HepG2 (cell line): ENCODE results near the gene CCND1.

Experiments
- CHD2 ChIP-seq: IDR thresholded peaks from 2 replicates; pipeline ENCODE4 v1.6.1; 2011; ENCODE audit warnings: low read depth, low read length, improper control_type of control experiment
- CREM ChIP-seq, 2 experiments: sonication (generic) in 1 of 2; formaldehyde crosslinking in 1 of 2; IDR thresholded peaks; 2 replicates each; pipeline versions ENCODE4 v1.4.0 to v1.6.1; 2016 to 2020; ENCODE audit warnings: antibody characterized with exemption in 1 of 2, mild to moderate bottlenecking in 1 of 2, missing genetic modification reagents in 1 of 2
- CTCF ChIP-seq: sonication (generic); formaldehyde crosslinking; IDR thresholded peaks from 2 replicates; pipeline ENCODE4 v1.5.0; 2020; ENCODE audit warnings: mild to moderate bottlenecking, missing genetic modification reagents, moderate library complexity
- FOXK2 ChIP-seq: fragments of 450-650 bp; IDR thresholded peaks from 2 replicates; pipeline ENCODE4 v1.6.1; 2016
- HDAC2 ChIP-seq: sonication (generic); formaldehyde crosslinking; IDR thresholded peaks from 2 replicates; pipeline ENCODE4 v1.4.0; 2020; ENCODE audit warnings: missing genetic modification reagents
- MTA3 ChIP-seq: sonication (generic); formaldehyde crosslinking; IDR thresholded peaks from 2 replicates; pipeline ENCODE4 v1.4.0; 2020; ENCODE audit warnings: missing genetic modification reagents
- RNF219 ChIP-seq: sonication (generic); formaldehyde crosslinking; IDR thresholded peaks from 2 replicates; pipeline ENCODE4 v1.5.0; 2020; ENCODE audit warnings: mild to moderate bottlenecking, missing genetic modification reagents
- ZNF501 ChIP-seq: sonication (generic); formaldehyde crosslinking; IDR thresholded peaks from 2 replicates; pipeline ENCODE4 v1.5.1; 2020; ENCODE audit warnings: mild to moderate bottlenecking, moderate library complexity, missing genetic modification reagents
- ZNF615 ChIP-seq: sonication (generic); formaldehyde crosslinking; IDR thresholded peaks from 2 replicates; pipeline ENCODE4 v1.5.0; 2020; ENCODE audit warnings: mild to moderate bottlenecking, missing genetic modification reagents, borderline replicate concordance
- ZNF660 ChIP-seq: sonication (generic); formaldehyde crosslinking; IDR thresholded peaks from 2 replicates; pipeline ENCODE4 v1.5.1; 2020; ENCODE audit warnings: mild to moderate bottlenecking, low read depth, missing genetic modification reagents, borderline replicate concordance
- ZNF740 ChIP-seq: sonication (generic); formaldehyde crosslinking; IDR thresholded peaks from 2 replicates; pipeline ENCODE4 v1.4.0; 2020; ENCODE audit warnings: missing genetic modification reagents

- TF ChIP-seq MTA3, result no peak
- TF ChIP-seq CHD2, result no peak
- no peak for TF ChIP-seq FOXK2
- TF ChIP-seq ZNF740 (CRISPR knock-in tag), result no peak
- no peak for TF ChIP-seq RNF219 (CRISPR knock-in tag)
- TF ChIP-seq CREM (IDR thresholded peaks at IDR 0.05), result no peak
- no peak for TF ChIP-seq CREM (CRISPR knock-in tag; IDR thresholded peaks at IDR 0.05)
- no peak for TF ChIP-seq CTCF (CRISPR knock-in tag)
- no peak for TF ChIP-seq HDAC2
- no peak for TF ChIP-seq ZNF501 (CRISPR knock-in tag)
- TF ChIP-seq ZNF660, result no peak
- TF ChIP-seq ZNF615 (CRISPR knock-in tag), result no peak
Measured at GRCh38 chr11:69635195-69635594, 5.8 kb upstream of the CCND1 start.
